Activated CD4-positive, alpha-beta T cell treated with anti-CD3 and anti-CD28 coated beads, Interleukin-2, amount 10 ng/mL, durations not matched to agents 24 days and 14 days (primary cell): ENCODE results near the gene UGT1A9. TPM values are rescaled to one million over a fixed set of nuclear protein-coding genes. Genes with fewer than 3 reads are reported as not detected.
"Not testable (repeated sequence)": the region's sequence is repeated elsewhere in the genome, so short reads cannot be mapped to it uniquely, and the experiment has no call there.

ENCODE experiments used
- DNase-seq: peaks from one replicate; pipeline ENCODE4 v3.0.0; 2022
- H3K27ac Mint-ChIP-seq: one replicate; pipeline ENCODE4 v1.8.0; 2022; ENCODE audit warnings: mild to moderate bottlenecking, mixed read lengths
- H3K27me3 Mint-ChIP-seq: one replicate; pipeline ENCODE4 v1.8.0; 2022; ENCODE audit warnings: mixed read lengths
- H3K36me3 Mint-ChIP-seq: one replicate; pipeline ENCODE4 v1.8.0; 2022; ENCODE audit warnings: low read depth, mild to moderate bottlenecking, mixed read lengths
- H3K4me1 Mint-ChIP-seq: one replicate; pipeline ENCODE4 v1.8.0; 2021; ENCODE audit warnings: mixed read lengths
- H3K4me3 Mint-ChIP-seq: one replicate; pipeline ENCODE4 v1.8.0; 2022; ENCODE audit warnings: mild to moderate bottlenecking, moderate library complexity, mixed read lengths
- H3K9me3 Mint-ChIP-seq: one replicate; pipeline ENCODE4 v1.8.0; 2021; ENCODE audit warnings: mixed read lengths
- intact Hi-C: fragments of 100-400 bp; cut with micrococcal nuclease; formaldehyde crosslinking; loops from one replicate; pipeline ENCODE4 v1.15.1; 2023
- total RNA-seq: library from RNA; stranded (reverse); gene quantifications from 2 replicates; pipeline ENCODE4 v1.2.3, GENCODE V29; 2022

UGT1A9 gene
- total RNA-seq, 1 donor from 2014 or later, result not detected

DNA sequence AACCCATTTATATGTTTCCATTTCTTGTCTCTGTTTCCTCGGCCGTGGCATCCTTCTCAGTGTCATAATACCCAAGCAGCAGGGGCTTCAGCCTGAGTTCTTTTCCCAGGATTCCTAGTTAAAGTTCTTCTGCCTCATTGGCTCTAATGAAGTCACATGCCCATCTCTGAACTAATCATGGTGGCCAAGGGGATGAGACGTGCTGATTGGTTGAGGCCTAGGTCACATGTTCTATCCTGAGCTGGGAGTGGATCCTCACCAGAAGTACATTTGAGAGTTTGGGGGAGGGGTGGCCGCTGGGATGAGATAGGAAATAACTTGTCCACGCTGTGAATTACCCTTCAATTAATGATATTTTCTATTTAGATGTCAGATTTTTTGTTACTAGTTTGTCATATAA is 37.2 kb downstream of the UGT1A9 start:
- intact Hi-C loops, result no loop called here
- H3K36me3 Mint-ChIP-seq, result no peaks in the 10 kb centered on the region
- no peak overlapping the region for H3K27ac Mint-ChIP-seq
- H3K4me1 Mint-ChIP-seq, result no peaks in the 10 kb centered on the region
- peaks cover 22% of the 10 kb centered on the region for H3K27me3 Mint-ChIP-seq
- no peak overlapping the region for H3K4me3 Mint-ChIP-seq
- no peak for DNase-seq
- no peaks in the 10 kb centered on the region for H3K9me3 Mint-ChIP-seq

DNA sequence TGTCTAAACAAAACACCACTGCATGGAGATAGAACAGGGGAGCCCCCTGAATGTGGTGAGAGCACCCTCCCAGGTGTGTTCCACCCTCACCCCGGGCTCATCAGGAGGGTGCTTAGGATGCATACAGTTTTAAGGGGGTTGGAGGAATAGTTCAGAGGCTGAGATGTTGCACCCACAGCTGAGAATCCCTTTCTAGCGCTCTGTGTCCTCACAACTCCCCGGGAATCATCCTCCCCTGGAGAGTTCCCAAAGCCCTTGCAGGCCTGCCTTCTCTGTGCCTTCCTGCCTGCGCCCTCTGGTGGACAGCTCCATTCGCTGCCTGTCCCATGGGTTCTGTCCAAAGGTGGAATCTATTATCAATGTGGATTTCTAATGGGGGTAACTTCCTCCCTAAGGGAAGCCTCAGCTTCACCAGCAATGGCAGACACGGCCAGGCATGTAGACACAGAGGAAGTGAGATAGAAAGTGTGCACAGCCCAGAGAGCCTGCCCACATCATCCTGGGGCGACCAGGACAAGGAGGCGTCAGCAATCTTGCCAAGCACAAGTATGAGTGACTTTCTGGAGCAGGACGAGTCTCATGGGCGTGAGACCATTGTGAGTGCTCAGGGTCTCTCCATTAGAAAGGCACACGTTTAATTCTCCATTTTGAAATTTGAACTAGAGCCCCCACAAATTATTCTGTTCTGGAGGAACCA is 39.8 kb downstream of the UGT1A9 start:
- intact Hi-C loops, result no loop called here
- peak; percentile 89 for DNase-seq
- H3K4me3 Mint-ChIP-seq, result no peak overlapping the region

DNA sequence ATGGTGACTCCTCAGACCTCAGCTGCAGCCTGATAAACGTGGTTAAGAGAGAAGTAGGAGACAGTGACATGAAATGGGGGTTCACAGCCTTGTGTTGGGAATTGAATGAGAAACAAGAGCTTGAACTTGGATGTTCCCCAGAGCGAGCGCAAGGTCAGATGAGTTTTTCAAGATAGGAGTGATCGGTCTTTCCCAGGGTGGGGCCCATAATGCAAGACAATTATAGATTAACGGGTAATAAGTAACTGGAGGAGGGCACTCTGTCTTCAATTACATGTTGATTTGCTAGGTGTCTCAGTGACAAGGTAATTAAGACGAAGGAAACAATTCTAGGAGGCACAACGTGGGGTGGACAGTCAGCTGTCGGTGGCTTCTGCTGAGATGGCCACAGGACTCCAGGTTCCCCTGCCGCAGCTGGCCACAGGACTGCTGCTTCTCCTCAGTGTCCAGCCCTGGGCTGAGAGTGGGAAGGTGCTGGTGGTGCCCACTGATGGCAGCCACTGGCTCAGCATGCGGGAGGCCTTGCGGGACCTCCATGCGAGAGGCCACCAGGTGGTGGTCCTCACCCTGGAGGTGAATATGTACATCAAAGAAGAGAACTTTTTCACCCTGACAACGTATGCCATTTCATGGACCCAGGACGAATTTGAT is 41.0 kb downstream of the UGT1A9 start, which contains the start of gene UGT1A5:
UGT1A5 (plus strand) TSS at position 297 of the 651 bp plus-strand sequence; CDS start at position 382, 85 bp downstream.
- no peak for DNase-seq
- Mint-ChIP-seq H3K27me3 (peaks cover 19% of the 10 kb centered on the region), H3K4me3 (no peak within 1 kb of the TSS), H3K36me3 (no peaks in the 10 kb centered on the region), H3K27ac (no peak within 1 kb of the TSS), H3K4me1 (no peaks in the 10 kb centered on the region), H3K9me3 (no peaks in the 10 kb centered on the region)
- intact Hi-C loops, result no loop called here

More for the DNA sequence above, 39.8 kb downstream of the UGT1A9 start:
- no peaks in the 10 kb centered on the region for H3K9me3 Mint-ChIP-seq
- H3K27me3 Mint-ChIP-seq, result peaks cover 24% of the 10 kb centered on the region
- H3K36me3 Mint-ChIP-seq, result no peaks in the 10 kb centered on the region
- no peak overlapping the region for H3K27ac Mint-ChIP-seq
- no peaks in the 10 kb centered on the region for H3K4me1 Mint-ChIP-seq

DNA sequence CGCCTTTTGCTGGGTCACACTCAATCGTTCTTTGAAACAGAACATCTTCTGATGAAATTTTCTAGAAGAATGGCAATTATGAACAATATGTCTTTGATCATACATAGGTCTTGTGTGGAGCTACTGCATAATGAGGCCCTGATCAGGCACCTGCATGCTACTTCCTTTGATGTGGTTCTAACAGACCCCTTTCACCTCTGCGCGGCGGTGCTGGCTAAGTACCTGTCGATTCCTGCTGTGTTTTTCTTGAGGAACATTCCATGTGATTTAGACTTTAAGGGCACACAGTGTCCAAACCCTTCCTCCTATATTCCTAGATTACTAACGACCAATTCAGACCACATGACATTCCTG is 41.5 kb downstream of the UGT1A9 start:
- no peak overlapping the region for H3K27ac Mint-ChIP-seq
- no peak overlapping the region for H3K4me3 Mint-ChIP-seq
- peaks cover 20% of the 10 kb centered on the region for H3K27me3 Mint-ChIP-seq
- no peaks in the 10 kb centered on the region for H3K4me1 Mint-ChIP-seq
- no peaks in the 10 kb centered on the region for H3K9me3 Mint-ChIP-seq
- intact Hi-C loops, result no loop called here
- no peaks in the 10 kb centered on the region for H3K36me3 Mint-ChIP-seq
- DNase-seq, result no peak

DNA sequence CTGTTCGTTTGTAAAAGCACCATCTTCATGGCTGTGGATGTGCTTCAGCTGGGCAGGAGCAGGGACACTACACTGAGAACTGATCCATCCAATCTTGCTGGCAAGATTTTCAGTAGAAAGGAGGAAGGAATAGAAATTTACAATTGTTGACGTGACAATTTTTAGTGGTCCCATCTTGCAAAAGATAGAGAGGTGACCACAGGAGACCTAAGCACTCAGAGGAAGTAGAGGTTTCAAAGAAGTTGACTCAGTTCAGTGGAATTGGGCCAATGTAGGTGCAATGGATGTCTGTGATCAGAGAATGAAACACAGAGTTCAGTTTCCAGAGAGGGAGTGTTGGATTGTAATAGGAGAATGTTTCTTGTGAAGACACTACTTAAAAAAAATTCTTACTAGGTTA is 42.4 kb downstream of the UGT1A9 start:
- Mint-ChIP-seq H3K4me1 (no peaks in the 10 kb centered on the region), H3K27ac (no peak overlapping the region), H3K9me3 (no peaks in the 10 kb centered on the region), H3K27me3 (peaks cover 21% of the 10 kb centered on the region), H3K4me3 (no peak overlapping the region), H3K36me3 (no peaks in the 10 kb centered on the region)
- no peak for DNase-seq
- intact Hi-C loops, result no loop called here

DNA sequence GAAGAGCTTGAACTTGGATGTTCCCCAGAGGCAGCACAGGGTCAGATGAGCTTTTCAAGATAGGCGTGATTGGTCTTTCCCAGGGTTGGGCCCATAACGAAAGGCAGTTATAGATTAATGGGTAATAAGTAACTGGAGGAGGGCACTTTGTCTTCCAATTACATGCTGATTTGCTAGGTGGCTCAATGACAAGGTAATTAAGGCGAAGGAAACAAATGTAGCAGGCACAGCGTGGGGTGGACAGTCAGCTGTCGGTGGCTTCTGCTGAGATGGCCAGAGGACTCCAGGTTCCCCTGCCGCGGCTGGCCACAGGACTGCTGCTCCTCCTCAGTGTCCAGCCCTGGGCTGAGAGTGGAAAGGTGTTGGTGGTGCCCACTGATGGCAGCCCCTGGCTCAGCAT is 46.9 kb downstream of the UGT1A9 start, which contains the start of gene UGT1A4:
UGT1A4 (plus strand) TSS at position 185 of the 400 bp plus-strand sequence; CDS start at position 270, 85 bp downstream.
- no peaks in the 10 kb centered on the region for H3K9me3 Mint-ChIP-seq
- no peaks in the 10 kb centered on the region for H3K36me3 Mint-ChIP-seq
- H3K4me1 Mint-ChIP-seq, result no peaks in the 10 kb centered on the region
- H3K27me3 Mint-ChIP-seq, result peaks cover 16% of the 10 kb centered on the region
- no peak within 1 kb of the TSS for H3K4me3 Mint-ChIP-seq
- no peak for DNase-seq
- no peak within 1 kb of the TSS for H3K27ac Mint-ChIP-seq
- intact Hi-C loops, result no loop called here

DNA sequence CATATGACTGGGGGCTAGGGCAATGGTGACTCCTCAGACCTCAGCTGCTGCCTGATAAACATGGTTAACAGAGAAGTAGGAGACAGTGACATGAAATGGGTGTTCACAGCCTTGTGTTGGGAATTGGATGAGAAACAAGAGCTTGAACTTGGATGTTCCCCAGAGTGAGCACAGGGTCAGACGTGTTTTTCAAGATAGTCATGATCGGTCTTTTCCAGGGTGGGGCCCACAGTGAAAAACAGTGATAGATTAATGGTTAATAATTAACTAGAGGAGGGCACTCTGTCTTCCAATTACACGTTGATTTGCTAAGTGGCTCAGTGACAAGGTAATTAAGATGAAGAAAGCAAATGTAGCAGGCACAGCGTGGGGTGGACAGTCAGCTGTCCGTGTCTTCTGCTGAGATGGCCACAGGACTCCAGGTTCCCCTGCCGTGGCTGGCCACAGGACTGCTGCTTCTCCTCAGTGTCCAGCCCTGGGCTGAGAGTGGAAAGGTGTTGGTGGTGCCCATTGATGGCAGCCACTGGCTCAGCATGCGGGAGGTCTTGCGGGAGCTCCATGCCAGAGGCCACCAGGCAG is 57.1 kb downstream of the UGT1A9 start, which contains the start of gene UGT1A3:
UGT1A3 (plus strand) TSS at position 320 of the 579 bp plus-strand sequence; CDS start at position 405, 85 bp downstream.
- DNase-seq, result no peak
- intact Hi-C loops, result no loop called here
- no peak within 1 kb of the TSS for H3K4me3 Mint-ChIP-seq
- peaks cover 6% of the 10 kb centered on the region for H3K27me3 Mint-ChIP-seq
- H3K9me3 Mint-ChIP-seq, result no peaks in the 10 kb centered on the region
- no peaks in the 10 kb centered on the region for H3K4me1 Mint-ChIP-seq
- H3K27ac Mint-ChIP-seq, result no peak within 1 kb of the TSS
- H3K36me3 Mint-ChIP-seq, result no peaks in the 10 kb centered on the region

DNA sequence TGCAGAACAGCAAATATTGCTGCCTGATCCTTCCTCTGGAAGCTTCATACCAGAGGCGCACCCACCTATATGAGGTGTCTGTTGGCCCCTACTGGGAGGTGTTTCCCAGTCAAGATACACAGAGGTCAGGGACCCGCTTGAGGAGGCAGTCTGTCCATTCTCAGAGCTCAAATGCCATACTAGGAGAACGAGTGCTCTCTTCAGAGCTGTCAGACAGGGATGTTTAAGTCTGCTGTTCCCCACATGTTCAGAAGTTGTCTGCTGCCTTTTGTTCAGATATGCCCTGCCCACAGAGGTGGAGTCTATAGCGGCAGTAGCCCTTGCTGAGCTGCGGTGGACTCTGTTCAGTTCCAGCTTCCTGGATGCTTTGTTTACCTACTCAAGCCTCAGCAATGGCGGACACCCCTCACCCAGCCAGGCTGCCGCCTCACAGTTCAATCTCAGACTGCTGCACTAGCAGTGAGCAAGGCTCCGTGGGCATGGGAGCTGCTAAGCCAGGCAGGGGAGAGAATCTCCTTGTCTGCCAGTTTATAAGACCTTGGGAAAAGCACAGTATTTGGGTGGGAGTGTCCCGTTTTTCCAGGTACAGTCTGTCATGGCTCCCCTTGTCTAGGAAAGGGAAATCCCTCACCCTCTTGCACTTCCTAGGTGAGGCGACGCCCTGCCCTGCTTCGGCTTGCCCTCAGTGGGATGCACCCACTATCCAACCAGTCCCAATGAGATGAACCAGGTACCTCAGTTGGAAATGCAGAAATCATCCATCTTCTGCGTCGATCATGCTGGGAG is 65.4 kb downstream of the UGT1A9 start:
- H3K27ac Mint-ChIP-seq, intact Hi-C loops, H3K4me3 Mint-ChIP-seq, H3K9me3 Mint-ChIP-seq, H3K36me3 Mint-ChIP-seq, H3K4me1 Mint-ChIP-seq, DNase-seq: not testable (repeated sequence)
- peaks cover 12% of the 10 kb centered on the region for H3K27me3 Mint-ChIP-seq

DNA sequence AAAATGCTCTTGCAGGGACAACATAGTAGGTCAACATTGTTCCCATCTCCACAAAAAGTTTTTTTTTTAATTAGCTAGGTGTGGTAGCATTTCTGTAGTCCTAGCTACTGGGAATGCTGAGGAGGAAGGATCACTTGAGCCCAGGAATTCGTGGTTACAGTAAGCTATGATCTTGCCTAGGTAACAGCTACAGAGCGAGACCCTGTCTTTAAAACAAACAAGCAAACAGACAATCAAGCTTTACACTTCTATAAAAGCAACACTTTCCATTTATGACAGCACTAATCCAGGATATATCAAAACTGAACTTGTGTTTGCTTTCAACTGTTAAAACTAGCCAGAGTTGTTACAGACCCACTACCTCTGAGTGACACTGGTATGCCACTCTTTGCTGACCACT is 69.2 kb downstream of the UGT1A9 start:
- Mint-ChIP-seq H3K27ac (no peak overlapping the region), H3K27me3 (peaks cover 5% of the 10 kb centered on the region), H3K36me3 (no peaks in the 10 kb centered on the region), H3K4me1 (no peaks in the 10 kb centered on the region), H3K4me3 (no peak overlapping the region), H3K9me3 (no peaks in the 10 kb centered on the region)
- DNase-seq, result no peak
- intact Hi-C loops, result no loop called here

DNA sequence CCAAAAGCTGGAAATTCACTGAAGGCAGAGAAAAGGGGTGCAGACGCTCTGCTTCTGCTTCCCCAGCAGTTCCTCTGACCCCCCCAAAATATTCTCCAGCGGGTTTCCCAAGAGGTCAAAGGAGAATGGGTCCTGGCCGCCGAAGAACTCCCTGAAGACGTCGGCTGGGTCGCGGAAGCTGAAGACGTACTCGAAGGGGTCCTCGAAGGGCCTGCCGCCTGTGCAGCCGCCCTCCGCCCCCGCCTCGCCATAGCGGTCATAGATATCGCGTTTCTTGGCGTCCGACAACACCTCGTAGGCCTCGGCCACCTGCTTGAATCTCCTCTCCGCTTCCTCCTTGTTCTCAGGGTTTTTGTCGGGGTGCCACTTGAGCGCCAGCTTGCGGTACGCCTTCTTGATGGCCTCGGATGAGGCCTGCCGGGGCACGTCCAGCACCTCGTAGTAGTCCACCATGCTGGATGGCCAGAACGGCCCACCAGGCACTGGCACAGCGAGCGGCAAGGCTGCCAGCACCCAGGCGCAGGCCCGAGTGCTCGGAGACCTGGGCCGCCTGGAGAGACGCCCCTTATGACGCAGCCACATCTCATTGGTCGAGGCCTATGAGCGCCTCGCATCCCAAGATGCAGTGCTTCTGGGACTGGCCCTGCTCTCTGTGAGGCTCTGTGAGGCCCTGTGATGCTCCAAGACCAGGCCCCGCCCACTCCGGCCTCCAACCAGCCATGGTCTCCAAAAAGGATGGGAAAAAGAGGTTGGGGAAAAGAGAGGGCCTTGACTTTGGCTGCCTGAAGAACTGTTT is 72.0 kb downstream of the UGT1A9 start:
- Mint-ChIP-seq H3K27me3 (no peaks in the 10 kb centered on the region), H3K36me3 (no peaks in the 10 kb centered on the region), H3K27ac (no peak overlapping the region), H3K4me3 (no peak overlapping the region), H3K9me3 (no peaks in the 10 kb centered on the region), H3K4me1 (no peaks in the 10 kb centered on the region)
- no peak for DNase-seq
- intact Hi-C loops, result no loop called here

DNA sequence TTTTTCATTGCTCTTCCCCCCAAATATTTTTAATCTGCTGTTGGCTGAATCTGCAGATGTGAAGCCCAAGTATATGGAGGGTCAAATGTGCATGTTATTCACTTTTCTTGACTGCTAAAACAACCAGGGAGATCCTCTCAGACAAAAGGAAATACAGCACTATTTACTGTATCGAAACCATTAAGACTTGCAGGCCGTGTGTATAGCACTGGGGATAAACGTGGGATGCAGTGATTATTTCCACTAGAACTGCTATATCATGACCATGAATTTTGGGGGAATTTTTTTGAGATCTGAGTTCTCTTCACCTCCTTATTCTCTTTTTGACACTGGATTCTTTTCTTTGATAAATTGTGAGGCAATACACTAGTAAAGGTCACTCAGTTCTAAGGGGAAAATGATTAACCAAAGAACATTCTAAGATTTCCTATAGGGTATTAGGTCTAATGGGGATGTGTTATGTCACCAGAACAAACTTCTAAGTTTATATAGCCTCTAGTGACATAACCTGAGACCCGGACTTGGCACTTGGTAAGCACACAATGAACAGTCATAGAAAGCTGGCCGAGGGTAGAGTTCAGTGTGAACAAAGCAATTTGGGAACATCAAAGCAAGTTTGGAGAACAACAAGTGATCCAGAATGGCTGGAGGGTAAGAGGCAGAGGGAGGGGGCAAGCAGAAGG is 73.5 kb downstream of the UGT1A9 start:
- H3K9me3 Mint-ChIP-seq, result peaks cover 9% of the 10 kb centered on the region
- no peak overlapping the region for H3K4me3 Mint-ChIP-seq
- no peaks in the 10 kb centered on the region for H3K4me1 Mint-ChIP-seq
- no peak for DNase-seq
- intact Hi-C loops, result no loop called here
- H3K27ac Mint-ChIP-seq, result no peak overlapping the region
- no peaks in the 10 kb centered on the region for H3K36me3 Mint-ChIP-seq
- H3K27me3 Mint-ChIP-seq, result no peaks in the 10 kb centered on the region

DNA sequence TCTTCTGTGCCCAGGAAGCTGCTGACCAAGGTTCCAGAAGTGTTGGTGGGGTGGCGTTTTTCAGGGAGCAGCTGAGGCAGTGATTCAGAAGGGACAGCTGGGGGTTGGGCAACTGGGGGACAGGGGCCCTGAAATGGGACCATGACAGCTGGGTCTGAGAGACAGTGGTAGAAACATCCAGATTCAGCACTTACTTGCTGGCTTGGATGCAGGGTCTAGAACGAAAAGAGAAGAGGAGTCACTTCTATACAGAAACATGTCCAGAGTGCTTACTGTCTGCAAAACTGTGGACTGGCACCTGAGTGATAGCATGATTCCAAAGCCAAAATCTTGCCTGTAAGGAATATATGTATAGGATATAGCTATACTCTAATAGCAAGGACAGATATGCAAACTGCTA is 74.1 kb downstream of the UGT1A9 start:
- H3K4me1 Mint-ChIP-seq, intact Hi-C loops: not testable (repeated sequence)

More for the DNA sequence above, 74.1 kb downstream of the UGT1A9 start:
- DNase-seq, H3K9me3 Mint-ChIP-seq, H3K4me3 Mint-ChIP-seq, H3K36me3 Mint-ChIP-seq, H3K27me3 Mint-ChIP-seq, H3K27ac Mint-ChIP-seq: not testable (repeated sequence)
